ENCODE results near the gene SLC4A2. TPM values are rescaled to one million over a fixed set of nuclear protein-coding genes. Genes with fewer than 3 reads are reported as not detected.

SLC4A2 gene
- total RNA-seq, 1 donor from 2014 or later, result 390 TPM

DNA sequence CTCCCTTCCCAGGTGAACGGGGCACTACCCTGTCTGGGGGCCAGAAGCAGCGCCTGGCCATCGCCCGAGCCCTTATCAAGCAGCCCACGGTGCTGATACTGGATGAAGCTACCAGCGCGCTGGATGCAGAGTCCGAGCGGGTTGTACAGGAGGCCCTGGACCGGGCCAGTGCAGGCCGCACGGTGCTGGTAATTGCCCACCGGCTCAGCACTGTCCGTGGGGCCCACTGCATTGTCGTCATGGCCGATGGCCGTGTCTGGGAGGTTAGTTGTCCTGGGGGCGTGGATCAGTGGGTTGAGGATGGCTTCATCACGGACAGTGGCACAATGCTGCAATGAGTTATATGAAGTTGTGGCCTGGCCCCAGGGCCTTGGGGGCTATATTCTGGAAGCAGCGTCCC is 15.4 kb upstream of the SLC4A2 start:
- H3K36me3 ChIP-seq, result peaks cover 6 to 14% of the 10 kb centered on the region in 2 donors
- H3K27me3 ChIP-seq, result no peaks in the 10 kb centered on the region
- H3K9me3 ChIP-seq, result no peaks in the 10 kb centered on the region
- peaks cover under 1 to 1% of the 10 kb centered on the region in 2 donors for H3K4me1 ChIP-seq
- no peak overlapping the region for H3K4me3 ChIP-seq
- DNase-seq (ENCODE audit: low spot score in 2 of 2), result no peak
- intact Hi-C loops (cut with DNase I), result no loop called here
- TF ChIP-seq, protein P1, sequence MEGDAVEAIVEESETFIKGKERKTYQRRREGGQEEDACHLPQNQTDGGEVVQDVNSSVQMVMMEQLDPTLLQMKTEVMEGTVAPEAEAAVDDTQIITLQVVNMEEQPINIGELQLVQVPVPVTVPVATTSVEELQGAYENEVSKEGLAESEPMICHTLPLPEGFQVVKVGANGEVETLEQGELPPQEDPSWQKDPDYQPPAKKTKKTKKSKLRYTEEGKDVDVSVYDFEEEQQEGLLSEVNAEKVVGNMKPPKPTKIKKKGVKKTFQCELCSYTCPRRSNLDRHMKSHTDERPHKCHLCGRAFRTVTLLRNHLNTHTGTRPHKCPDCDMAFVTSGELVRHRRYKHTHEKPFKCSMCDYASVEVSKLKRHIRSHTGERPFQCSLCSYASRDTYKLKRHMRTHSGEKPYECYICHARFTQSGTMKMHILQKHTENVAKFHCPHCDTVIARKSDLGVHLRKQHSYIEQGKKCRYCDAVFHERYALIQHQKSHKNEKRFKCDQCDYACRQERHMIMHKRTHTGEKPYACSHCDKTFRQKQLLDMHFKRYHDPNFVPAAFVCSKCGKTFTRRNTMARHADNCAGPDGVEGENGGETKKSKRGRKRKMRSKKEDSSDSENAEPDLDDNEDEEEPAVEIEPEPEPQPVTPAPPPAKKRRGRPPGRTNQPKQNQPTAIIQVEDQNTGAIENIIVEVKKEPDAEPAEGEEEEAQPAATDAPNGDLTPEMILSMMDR (IDR thresholded peaks at IDR 0.05), result no peak
- H3K27ac ChIP-seq, result no peak overlapping the region

DNA sequence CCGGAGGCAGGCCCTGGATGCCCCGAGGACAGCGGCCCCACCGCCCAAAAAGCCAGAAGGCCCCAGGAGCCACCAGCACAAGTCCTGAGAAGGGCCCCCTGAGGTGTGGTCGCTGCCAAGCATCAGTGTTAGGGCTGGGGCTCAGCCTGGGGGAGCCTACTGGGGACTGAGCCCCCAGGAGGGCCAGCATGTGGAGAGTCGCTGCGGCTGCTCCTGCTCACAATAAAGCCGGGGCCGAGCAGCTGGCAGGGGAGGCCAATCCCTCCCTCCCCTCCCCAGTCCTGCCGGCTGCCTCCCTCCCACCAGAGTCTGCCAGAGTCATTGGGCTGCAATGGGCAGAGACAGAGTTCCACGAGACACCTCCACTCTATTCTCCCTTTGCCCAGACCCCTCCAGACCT is 14.1 kb upstream of the SLC4A2 start:
- Histone ChIP-seq H3K9me3 (no peaks in the 10 kb centered on the region), H3K27me3 (no peaks in the 10 kb centered on the region), H3K27ac (no peak overlapping the region), H3K4me3 (no peak overlapping the region), H3K4me1 (no peaks in the 10 kb centered on the region), H3K36me3 (peaks cover 6 to 14% of the 10 kb centered on the region in 2 donors)
- DNase-seq (ENCODE audit: low spot score in 2 of 2), result no peak
- TF ChIP-seq, protein P1 (IDR thresholded peaks at IDR 0.05), result no peak
- intact Hi-C loops (cut with DNase I), result no loop called here

DNA sequence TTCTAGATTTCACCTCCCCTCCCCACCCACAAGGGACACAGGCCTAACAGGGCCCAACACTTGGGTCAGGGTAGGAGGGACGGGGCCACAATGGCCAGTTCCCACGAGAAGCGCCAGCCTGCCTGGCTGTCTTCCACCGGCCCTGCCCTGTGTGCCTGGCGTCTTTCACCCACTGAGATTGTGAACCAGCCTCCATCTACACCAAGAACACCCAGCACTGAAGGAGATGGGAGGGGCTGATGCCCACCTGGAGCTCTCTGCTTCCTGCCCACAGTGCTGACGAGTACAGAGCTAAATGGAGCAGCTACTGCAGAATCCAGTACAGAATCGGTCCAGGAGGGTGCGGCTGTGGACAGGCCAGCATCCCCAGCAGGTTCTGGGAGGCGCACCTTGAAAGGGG is 13.4 kb upstream of the SLC4A2 start:
- Histone ChIP-seq H3K27me3 (no peaks in the 10 kb centered on the region), H3K9me3 (no peaks in the 10 kb centered on the region), H3K4me3 (no peak overlapping the region), H3K36me3 (peaks cover 6 to 14% of the 10 kb centered on the region in 2 donors), H3K4me1 (peaks cover 0 to 1% of the 10 kb centered on the region in 2 donors), H3K27ac (no peak overlapping the region)
- no peak for DNase-seq (ENCODE audit: low spot score in 2 of 2)
- TF ChIP-seq, protein P1 (IDR thresholded peaks at IDR 0.05), result no peak
- intact Hi-C loops (cut with DNase I), result no loop called here

DNA sequence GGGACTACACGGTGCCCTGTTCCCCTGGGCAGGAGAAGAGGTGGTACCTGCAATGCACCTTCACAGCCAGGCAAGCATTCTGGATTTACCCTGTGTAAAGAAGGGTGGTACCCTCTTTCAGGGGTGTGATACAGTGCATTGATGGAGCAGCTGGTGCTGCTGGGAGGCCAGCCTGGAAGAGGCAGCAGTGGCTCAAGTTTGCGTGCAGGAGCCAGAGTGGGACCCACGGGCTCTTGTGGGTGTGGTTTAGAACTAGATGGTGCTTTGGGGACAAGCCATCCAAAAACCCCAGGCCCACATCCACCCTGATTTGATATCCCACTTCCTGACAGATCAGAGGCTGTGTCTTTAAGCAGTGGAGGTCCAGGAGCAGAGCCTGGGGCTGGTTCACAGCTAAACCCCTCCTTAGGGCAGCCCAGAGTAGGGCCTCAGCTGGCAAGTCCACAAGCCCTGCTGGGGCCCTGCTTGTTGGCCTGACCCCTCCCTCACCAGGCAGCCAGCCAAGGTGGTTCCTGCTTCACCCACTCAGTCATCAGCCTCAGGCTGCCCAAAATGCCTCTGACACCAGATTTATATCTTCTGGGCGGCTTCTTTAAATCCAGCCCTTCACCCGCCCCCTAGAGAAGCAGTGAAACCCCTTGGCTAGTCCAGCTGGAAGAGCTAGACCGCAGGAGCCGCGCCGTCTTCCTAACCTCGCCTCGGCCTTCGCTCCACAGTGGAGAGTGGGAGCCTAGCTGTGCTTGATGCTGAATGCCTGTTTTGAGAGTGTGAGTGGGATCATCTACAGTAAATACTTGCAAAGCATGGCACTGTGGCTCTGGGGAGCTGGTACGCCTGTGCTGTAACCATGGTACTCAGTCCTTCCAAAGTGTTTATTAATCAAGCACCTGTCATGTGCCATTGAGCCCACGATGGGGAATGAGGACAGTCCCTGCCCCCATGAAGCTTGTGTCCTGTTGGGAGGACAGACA is 12.5 kb upstream of the SLC4A2 start:
- Histone ChIP-seq H3K4me1 (peaks cover 0 to 7% of the 10 kb centered on the region in 2 donors), H3K27ac (no peak overlapping the region), H3K4me3 (no peak overlapping the region), H3K36me3 (peaks cover 4 to 12% of the 10 kb centered on the region in 2 donors), H3K27me3 (no peaks in the 10 kb centered on the region), H3K9me3 (no peaks in the 10 kb centered on the region)
- intact Hi-C loops (cut with DNase I), result no loop called here
- TF ChIP-seq, protein P1 (IDR thresholded peaks at IDR 0.05), result no peak
- no peak for DNase-seq (ENCODE audit: low spot score in 2 of 2)

DNA sequence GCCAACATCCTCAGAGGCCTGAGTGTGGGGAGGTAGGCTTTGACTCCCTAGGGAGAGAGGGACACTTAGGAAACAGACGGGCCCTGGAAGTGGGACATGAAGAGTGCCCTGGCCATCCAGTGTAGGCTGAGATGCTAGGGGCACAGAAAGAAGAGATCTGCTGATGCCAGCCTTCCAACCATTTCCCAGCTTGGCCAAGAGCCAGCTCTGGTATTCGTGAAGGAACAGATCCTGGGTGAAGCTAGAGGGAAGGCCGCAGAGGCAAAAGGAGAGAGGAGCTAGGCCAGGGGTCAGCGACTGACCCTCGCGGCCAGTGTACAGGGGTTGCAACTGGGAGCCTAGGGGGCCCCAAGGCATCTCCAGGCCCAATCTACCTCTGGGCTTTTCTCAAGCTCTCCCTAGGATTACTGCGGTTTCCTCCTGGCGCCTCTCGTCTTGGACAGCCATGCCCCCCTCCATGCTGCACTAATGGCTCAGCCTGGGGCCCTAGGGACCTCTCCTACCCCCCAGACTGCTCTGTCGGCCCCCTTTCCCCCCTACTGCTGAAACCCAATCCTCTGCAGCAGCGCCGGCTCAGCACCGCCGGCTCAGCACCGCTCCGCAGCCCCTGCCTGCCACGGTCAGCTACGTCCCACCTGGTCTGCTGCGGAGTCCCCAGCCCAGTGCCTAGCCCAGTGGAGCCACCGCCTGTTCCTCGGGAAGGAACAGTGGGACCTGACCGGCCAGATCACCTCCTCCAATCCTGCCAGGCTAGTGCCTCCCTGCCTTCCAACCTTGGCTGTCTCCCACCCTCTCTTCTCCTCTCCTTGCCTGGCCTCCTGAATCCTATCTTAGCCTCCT is 11.2 kb upstream of the SLC4A2 start, which contains the start of gene ASIC3:
Gene ASIC3, plus strand, starts transcription at position 556 of the 840 bp plus-strand sequence. CDS start 355 bp downstream, outside the sequence.
- Histone ChIP-seq H3K9me3 (no peaks in the 10 kb centered on the region), H3K4me3 (no peak within 1 kb of the TSS), H3K4me1 (peaks cover 0 to 7% of the 10 kb centered on the region in 2 donors), H3K27ac (no peak within 1 kb of the TSS), H3K27me3 (no peaks in the 10 kb centered on the region), H3K36me3 (peaks cover 0 to 10% of the 10 kb centered on the region in 2 donors)
- intact Hi-C loops (cut with DNase I), result no loop called here
- DNase-seq (ENCODE audit: low spot score in 2 of 2), result no peak
- TF ChIP-seq, protein P1 (IDR thresholded peaks at IDR 0.05), result no peak

Data from ascending aorta (tissue), 2 donors.